ENCODE data around the gene IL12RB1. TPM values are rescaled to one million over a fixed set of nuclear protein-coding genes. Genes with fewer than 3 reads are reported as not detected.

Gene IL12RB1
- total and polyA plus RNA-seq, 10 donors = 9.9 to 31.6 (median 24.2) TPM

DNA sequence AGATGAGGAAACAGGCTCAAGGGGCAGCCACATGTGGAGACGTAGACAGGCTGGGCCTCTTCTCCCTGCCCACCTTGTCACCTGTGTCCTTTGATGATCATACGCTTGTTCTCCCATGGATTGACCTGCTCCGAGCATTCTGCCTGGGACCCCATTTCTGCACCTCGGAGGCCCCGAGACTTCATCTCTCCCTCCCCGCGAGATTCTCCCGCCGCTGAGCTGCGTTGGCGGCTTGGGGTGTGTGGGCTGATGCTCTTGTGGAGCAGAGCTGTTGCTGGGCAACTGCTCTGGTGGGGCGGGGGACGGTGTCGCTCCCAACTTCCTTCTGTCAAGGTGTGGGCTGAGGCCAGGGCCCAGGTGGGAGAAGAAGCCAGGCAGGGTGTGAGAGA is 33.0 kb upstream of the IL12RB1 start:
- Histone ChIP-seq H3K27ac (peak overlapping the region; percentile 6 to 88 (median 86)), H3K36me3 (peaks cover 0 to 61% (median 36%) of the 10 kb centered on the region in 6 donors), H3K4me3 (peak overlapping the region in 6 of 8 donors; percentile 5 to 85 (median 79)), H3K9me3 (no peaks in the 10 kb centered on the region), H3K4me1 (peaks cover 22 to 84% (median 35%) of the 10 kb centered on the region in 6 donors), H3K27me3 (replicated peaks in 1 of 7) (no peaks in the 10 kb centered on the region)
- DNase-seq = peak; percentile 88
- no peak for TF ChIP-seq POLR2A (IDR thresholded peaks at IDR 0.05)
- peak in 2 of 3 donors; percentile 32 to 63 for TF ChIP-seq POLR2AphosphoS5 (IDR thresholded peaks at IDR 0.05)
- TF ChIP-seq, protein P1, sequence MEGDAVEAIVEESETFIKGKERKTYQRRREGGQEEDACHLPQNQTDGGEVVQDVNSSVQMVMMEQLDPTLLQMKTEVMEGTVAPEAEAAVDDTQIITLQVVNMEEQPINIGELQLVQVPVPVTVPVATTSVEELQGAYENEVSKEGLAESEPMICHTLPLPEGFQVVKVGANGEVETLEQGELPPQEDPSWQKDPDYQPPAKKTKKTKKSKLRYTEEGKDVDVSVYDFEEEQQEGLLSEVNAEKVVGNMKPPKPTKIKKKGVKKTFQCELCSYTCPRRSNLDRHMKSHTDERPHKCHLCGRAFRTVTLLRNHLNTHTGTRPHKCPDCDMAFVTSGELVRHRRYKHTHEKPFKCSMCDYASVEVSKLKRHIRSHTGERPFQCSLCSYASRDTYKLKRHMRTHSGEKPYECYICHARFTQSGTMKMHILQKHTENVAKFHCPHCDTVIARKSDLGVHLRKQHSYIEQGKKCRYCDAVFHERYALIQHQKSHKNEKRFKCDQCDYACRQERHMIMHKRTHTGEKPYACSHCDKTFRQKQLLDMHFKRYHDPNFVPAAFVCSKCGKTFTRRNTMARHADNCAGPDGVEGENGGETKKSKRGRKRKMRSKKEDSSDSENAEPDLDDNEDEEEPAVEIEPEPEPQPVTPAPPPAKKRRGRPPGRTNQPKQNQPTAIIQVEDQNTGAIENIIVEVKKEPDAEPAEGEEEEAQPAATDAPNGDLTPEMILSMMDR (IDR thresholded peaks at IDR 0.05 in 8 of 11, conservative IDR thresholded peaks at IDR 0.05 in 3 of 11) = no peak
- 71 to 86% (median 74%) methylated on average over 13 to 14 of the region's 14 CpGs for WGBS, 5 donors
- intact Hi-C loops (cut with DNase I; ENCODE audit: low total_unique reads) = no loop called here

DNA sequence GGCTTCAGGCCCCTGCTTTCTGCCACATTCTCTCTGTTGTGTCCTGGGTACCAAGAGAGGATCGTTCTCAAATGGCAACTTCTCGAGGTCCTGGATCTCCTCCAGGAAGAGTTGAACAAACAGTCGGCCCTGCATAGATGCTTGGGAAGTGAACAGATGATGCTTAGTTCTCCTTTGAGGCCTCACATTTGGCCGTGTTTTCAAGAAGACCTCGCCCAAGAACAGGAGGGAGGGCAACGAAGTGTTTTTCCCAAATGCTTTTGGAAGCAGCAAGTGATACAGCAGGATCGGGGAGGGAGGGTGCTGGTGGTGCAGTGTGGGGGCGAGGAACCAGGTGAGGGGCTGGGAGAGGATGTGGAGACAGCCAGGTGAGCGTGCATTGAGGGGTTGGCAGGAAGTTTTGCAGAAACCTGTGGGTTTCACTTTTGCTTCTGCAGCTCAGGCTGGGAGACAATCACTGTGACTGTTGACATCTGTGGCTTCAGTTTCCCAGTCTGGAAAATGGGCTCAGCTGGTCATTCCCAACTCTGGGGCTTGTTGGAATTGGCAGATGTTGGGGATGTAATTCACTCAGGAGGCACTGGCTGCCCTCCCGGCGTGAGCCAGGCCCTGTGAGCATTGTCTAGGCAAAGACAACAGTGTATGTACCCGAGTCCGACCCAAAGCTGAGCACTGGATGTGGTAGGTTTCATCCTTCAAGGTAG is 32.4 kb upstream of the IL12RB1 start:
- Histone ChIP-seq H3K9me3 (no peaks in the 10 kb centered on the region), H3K4me3 (peak overlapping the region; percentile 3 to 85 (median 76)), H3K27ac (peak overlapping the region; percentile 30 to 88 (median 86)), H3K4me1 (peaks cover 22 to 89% (median 35%) of the 10 kb centered on the region in 6 donors), H3K36me3 (peaks cover 0 to 61% (median 31%) of the 10 kb centered on the region in 6 donors), H3K27me3 (replicated peaks in 1 of 7) (no peaks in the 10 kb centered on the region)
- intact Hi-C loops (cut with DNase I; ENCODE audit: low total_unique reads) = no loop called here
- WGBS, 5 donors = 32 to 41% (median 35%) methylated on average over 13 of the region's 13 CpGs
- TF ChIP-seq POLR2AphosphoS5 (IDR thresholded peaks at IDR 0.05) = peak in 2 of 3 donors; percentile 34 to 49
- TF ChIP-seq, protein P1 (IDR thresholded peaks at IDR 0.05 in 8 of 11, conservative IDR thresholded peaks at IDR 0.05 in 3 of 11) = no peak
- DNase-seq = peak; percentile 87

DNA sequence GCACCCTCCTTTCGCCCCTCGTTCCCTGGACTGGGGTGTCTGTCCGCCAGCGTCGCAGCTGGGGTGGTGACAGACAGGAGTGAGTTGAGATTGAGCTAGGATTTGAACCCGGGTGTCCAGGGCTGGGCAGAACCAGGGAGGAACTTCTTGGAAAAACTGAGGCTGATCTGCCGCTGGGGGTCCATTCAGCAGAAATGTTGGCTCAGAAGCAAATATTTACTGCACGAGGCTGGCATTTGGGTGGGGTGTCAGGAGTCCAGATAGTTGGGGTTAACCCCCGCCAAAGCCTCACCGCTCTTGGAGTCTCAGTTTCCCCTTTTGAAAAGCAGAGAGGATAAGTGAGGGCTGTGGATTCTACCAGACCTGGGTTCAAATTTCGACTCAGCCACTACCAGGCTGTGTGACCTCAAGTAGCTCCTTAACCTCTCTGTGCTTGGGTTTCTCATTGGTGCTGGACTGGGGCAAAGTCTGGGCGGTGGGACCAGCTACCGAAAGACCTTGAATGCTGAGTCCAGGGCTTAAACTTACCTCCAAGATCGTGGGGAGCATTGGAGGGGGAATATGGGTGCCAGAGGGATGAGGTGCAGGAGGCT is 31.8 kb upstream of the IL12RB1 start:
- no peak for DNase-seq
- 29 to 38% (median 36%) methylated on average over 14 of the region's 14 CpGs for WGBS, 5 donors
- TF ChIP-seq POLR2A (IDR thresholded peaks at IDR 0.05) (no peak), POLR2AphosphoS5 (IDR thresholded peaks at IDR 0.05) (no peak)
- TF ChIP-seq, protein P1 (IDR thresholded peaks at IDR 0.05 in 8 of 11, conservative IDR thresholded peaks at IDR 0.05 in 3 of 11) = no peak
- no peaks in the 10 kb centered on the region for H3K9me3 ChIP-seq
- H3K27ac ChIP-seq = peak overlapping the region; percentile 66 to 88 (median 86)
- intact Hi-C loops (cut with DNase I; ENCODE audit: low total_unique reads) = no loop called here
- H3K4me3 ChIP-seq = peak overlapping the region; percentile 69 to 85 (median 77)
- H3K36me3 ChIP-seq = peaks cover 0 to 61% (median 28%) of the 10 kb centered on the region in 6 donors
- no peaks in the 10 kb centered on the region for H3K27me3 ChIP-seq (replicated peaks in 1 of 7)
- H3K4me1 ChIP-seq = peaks cover 22 to 92% (median 35%) of the 10 kb centered on the region in 6 donors
